Stimulated activated CD4-positive, alpha-beta T cell treated with anti-CD3 and anti-CD28 coated beads, Interleukin-1b, Interleukin-23, amount 100 ng/mL, for 24 hours (primary cell): Measurements from ENCODE around the gene MSLN.
A peak's percentile ranks its signal among the peaks of the same experiment; 100 is the strongest.
"Not testable (repeated sequence)": the region's sequence is repeated elsewhere in the genome, so short reads cannot be mapped to it uniquely, and the experiment has no call there.

Source experiments
- DNase-seq, 4 experiments: peaks; one replicate each; pipeline ENCODE4 v3.0.0-alpha.2; 2020; ENCODE audit warnings: low read depth in 4 of 4, low spot score in 1 of 4

Gene MSLN

GRCh38 chr16:734208-734980 lies 26.1 kb upstream of the MSLN start:
- DNase-seq: no peak

GRCh38 chr16:734981-735881 lies 25.3 kb upstream of the MSLN start:
- no peak for DNase-seq

GRCh38 chr16:735982-736453 lies 24.5 kb upstream of the MSLN start:
- DNase-seq: peak in 2 of 4 experiments; percentile 41 to 65

- DNase-seq: no peak
Observed at GRCh38 chr16:736936-737481, 23.5 kb upstream of the MSLN start.

GRCh38 chr16:739560-740458 lies 20.7 kb upstream of the MSLN start:
- no peak for DNase-seq

GRCh38 chr16:740459-740763 lies 20.1 kb upstream of the MSLN start:
- DNase-seq: no peak

GRCh38 chr16:740764-741505 lies 19.6 kb upstream of the MSLN start, which contains the start of gene CIAO3:
Gene CIAO3 (minus strand): TSS chr16:740997. CDS start chr16:740985, 12 bp downstream.
- peak; percentile 85 to 92 (median 88) for DNase-seq

GRCh38 chr16:741986-742629 lies 18.4 kb upstream of the MSLN start:
- no peak for DNase-seq

GRCh38 chr16:742894-743293 lies 17.6 kb upstream of the MSLN start:
- DNase-seq: not testable (repeated sequence)

- DNase-seq: no peak
Observed at GRCh38 chr16:743794-744500, 16.6 kb upstream of the MSLN start.

GRCh38 chr16:745739-746138 lies 14.8 kb upstream of the MSLN start:
- no peak for DNase-seq

GRCh38 chr16:746637-747036 lies 13.9 kb upstream of the MSLN start:
- no peak for DNase-seq

GRCh38 chr16:747978-748746 lies 12.4 kb upstream of the MSLN start:
- DNase-seq: no peak

- no peak for DNase-seq
Observed at GRCh38 chr16:749010-749409, 11.5 kb upstream of the MSLN start.

- DNase-seq: no peak
Observed at GRCh38 chr16:750485-750884, 10.0 kb upstream of the MSLN start.

GRCh38 chr16:751152-752006 lies 9.2 kb upstream of the MSLN start:
- no peak for DNase-seq

- no peak for DNase-seq
Observed at GRCh38 chr16:752007-752312, 8.6 kb upstream of the MSLN start.
